Measurements from ENCODE around the gene PUM1. TPM values are rescaled to one million over a fixed set of nuclear protein-coding genes. Genes with fewer than 3 reads are reported as not detected.

Gene PUM1
- total RNA-seq, 1 donor from 2014 or later, result 188 TPM

GRCh38 chr1:30957560-30958222, 107.8 kb downstream of the PUM1 start:
- peaks cover 8% of the 10 kb centered on the region for H3K4me1 Mint-ChIP-seq (ENCODE audit: low read depth, unreplicated experiment)
- DNase-seq, result no peak
- peaks cover 6% of the 10 kb centered on the region for H3K9me3 Mint-ChIP-seq (ENCODE audit: unreplicated experiment)
- H3K4me3 Mint-ChIP-seq (ENCODE audit: unreplicated experiment), result no peak overlapping the region
- no peaks in the 10 kb centered on the region for H3K27me3 Mint-ChIP-seq (ENCODE audit: unreplicated experiment)
- no peak for TF ChIP-seq CTCF (IDR thresholded peaks at IDR 0.05; ENCODE audit: partially characterized antibody, unreplicated experiment)
- no peak overlapping the region for H3K27ac Mint-ChIP-seq (ENCODE audit: unreplicated experiment)
- H3K36me3 Mint-ChIP-seq (ENCODE audit: unreplicated experiment), result no peaks in the 10 kb centered on the region

DNA sequence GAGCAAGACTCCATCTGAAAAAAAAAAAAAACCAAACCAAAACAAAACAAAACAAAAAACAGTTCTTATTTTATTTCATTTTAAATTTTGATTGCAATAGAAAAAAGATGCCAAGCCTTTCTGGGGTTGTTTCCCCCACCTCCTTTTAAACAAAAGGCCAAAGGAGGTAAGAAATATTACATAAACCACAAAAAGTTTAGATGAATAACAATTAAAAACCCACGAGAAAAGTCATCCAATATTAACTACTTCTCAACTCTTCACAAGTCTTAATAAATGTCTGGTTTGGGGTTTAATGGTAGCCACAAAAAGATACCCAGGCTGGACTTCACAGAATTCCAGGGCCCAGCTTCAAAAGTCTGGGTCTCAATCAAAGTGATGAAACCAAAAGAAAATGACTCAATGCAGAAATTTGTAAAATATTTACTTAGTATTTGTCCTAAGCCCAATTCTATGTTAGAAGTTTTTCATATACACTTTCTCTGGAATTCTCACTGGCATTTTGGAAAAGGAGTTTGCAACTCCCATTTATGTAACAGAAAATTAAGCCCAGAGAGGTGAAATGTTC, 110.0 kb downstream of the PUM1 start:
- H3K36me3 Mint-ChIP-seq (ENCODE audit: unreplicated experiment), result peaks cover 4% of the 10 kb centered on the region
- H3K4me1 Mint-ChIP-seq (ENCODE audit: low read depth, unreplicated experiment), result peaks cover 8% of the 10 kb centered on the region
- TF ChIP-seq CTCF (IDR thresholded peaks at IDR 0.05; ENCODE audit: partially characterized antibody, unreplicated experiment), result no peak
- H3K27me3 Mint-ChIP-seq (ENCODE audit: unreplicated experiment), result no peaks in the 10 kb centered on the region
- DNase-seq, result no peak
- no peak overlapping the region for H3K27ac Mint-ChIP-seq (ENCODE audit: unreplicated experiment)
- no peak overlapping the region for H3K4me3 Mint-ChIP-seq (ENCODE audit: unreplicated experiment)
- H3K9me3 Mint-ChIP-seq (ENCODE audit: unreplicated experiment), result peaks cover 7% of the 10 kb centered on the region

DNA sequence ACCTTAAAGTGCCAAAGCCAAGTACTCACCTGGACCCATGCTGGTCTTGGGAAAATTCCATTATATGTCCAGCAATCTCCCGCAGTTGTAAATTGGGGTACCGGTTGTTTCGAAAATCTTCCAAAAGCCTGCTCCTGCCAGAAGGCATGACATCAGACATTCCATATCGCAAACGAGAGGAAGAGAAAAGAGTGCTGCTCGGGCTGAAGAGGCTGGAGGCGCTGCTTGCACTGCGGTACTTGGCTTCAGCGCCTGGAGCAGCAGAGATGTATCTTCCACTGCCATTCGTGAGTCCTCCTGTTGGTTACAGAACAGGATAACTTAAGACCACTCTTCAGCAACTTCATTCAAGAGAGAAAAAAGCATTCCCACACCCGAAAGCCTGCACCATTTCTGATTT, 111.8 kb downstream of the PUM1 start:
- no peak for TF ChIP-seq CTCF (IDR thresholded peaks at IDR 0.05; ENCODE audit: partially characterized antibody, unreplicated experiment)
- H3K36me3 Mint-ChIP-seq (ENCODE audit: unreplicated experiment), result peaks cover 4% of the 10 kb centered on the region
- H3K9me3 Mint-ChIP-seq (ENCODE audit: unreplicated experiment), result peaks cover 5% of the 10 kb centered on the region
- H3K27me3 Mint-ChIP-seq (ENCODE audit: unreplicated experiment), result no peaks in the 10 kb centered on the region
- H3K27ac Mint-ChIP-seq (ENCODE audit: unreplicated experiment), result no peak overlapping the region
- no peak overlapping the region for H3K4me3 Mint-ChIP-seq (ENCODE audit: unreplicated experiment)
- no peak for DNase-seq
- H3K4me1 Mint-ChIP-seq (ENCODE audit: low read depth, unreplicated experiment), result peaks cover 7% of the 10 kb centered on the region

GRCh38 chr1:30952098-30952497, 113.4 kb downstream of the PUM1 start:
- peaks cover 8% of the 10 kb centered on the region for H3K36me3 Mint-ChIP-seq (ENCODE audit: unreplicated experiment)
- H3K9me3 Mint-ChIP-seq (ENCODE audit: unreplicated experiment), result peaks cover 2% of the 10 kb centered on the region
- no peak for DNase-seq
- no peak for TF ChIP-seq CTCF (IDR thresholded peaks at IDR 0.05; ENCODE audit: partially characterized antibody, unreplicated experiment)
- H3K4me3 Mint-ChIP-seq (ENCODE audit: unreplicated experiment), result no peak overlapping the region
- peak overlapping the region; percentile 10 for H3K27ac Mint-ChIP-seq (ENCODE audit: unreplicated experiment)
- no peaks in the 10 kb centered on the region for H3K4me1 Mint-ChIP-seq (ENCODE audit: low read depth, unreplicated experiment)
- H3K27me3 Mint-ChIP-seq (ENCODE audit: unreplicated experiment), result peaks cover 3% of the 10 kb centered on the region

DNA sequence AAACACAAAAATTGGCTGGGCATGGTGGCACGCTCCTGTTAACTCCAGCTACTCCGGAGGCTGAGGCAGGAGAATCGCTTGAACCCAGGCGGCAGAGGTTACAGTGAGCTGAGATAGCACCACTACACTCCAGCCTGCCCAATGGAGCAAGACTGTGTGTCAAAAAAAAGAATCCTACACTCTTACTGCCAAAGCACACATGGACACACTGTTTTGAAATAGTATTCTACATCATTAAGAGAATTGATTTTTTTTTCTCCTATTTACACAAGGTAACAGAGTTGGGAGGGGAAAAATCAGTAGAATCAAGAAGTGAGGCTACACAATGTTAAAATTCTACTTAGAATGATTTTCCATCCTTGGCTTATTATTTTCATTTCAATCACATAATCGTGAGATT, 114.8 kb downstream of the PUM1 start:
- DNase-seq, result no peak
- peaks cover 3% of the 10 kb centered on the region for H3K27me3 Mint-ChIP-seq (ENCODE audit: unreplicated experiment)
- no peak for TF ChIP-seq CTCF (IDR thresholded peaks at IDR 0.05; ENCODE audit: partially characterized antibody, unreplicated experiment)
- no peaks in the 10 kb centered on the region for H3K4me1 Mint-ChIP-seq (ENCODE audit: low read depth, unreplicated experiment)
- H3K4me3 Mint-ChIP-seq (ENCODE audit: unreplicated experiment), result no peak overlapping the region
- H3K36me3 Mint-ChIP-seq (ENCODE audit: unreplicated experiment), result peaks cover 8% of the 10 kb centered on the region
- peaks cover 3% of the 10 kb centered on the region for H3K9me3 Mint-ChIP-seq (ENCODE audit: unreplicated experiment)
- H3K27ac Mint-ChIP-seq (ENCODE audit: unreplicated experiment), result no peak overlapping the region
